GM19467 (cell line): Measurements from ENCODE around the gene ARHGEF7.
"Not testable (repeated sequence)": the region's sequence is repeated elsewhere in the genome, so short reads cannot be mapped to it uniquely, and the experiment has no call there.

ENCODE experiments used
- ATAC-seq: cut with Tn5 transposase; IDR thresholded peaks from one replicate; pipeline ENCODE4 v1.9.1; 2021; ENCODE audit warnings: mild to moderate bottlenecking, moderate library complexity; ENCODE audit not compliant: unreplicated experiment

ARHGEF7 gene

GRCh38 chr13:111189516-111189915, 74.4 kb downstream of the ARHGEF7 start:
- ATAC-seq: not testable (repeated sequence)

GRCh38 chr13:111193223-111193622, 78.1 kb downstream of the ARHGEF7 start:
- not testable (repeated sequence) for ATAC-seq

GRCh38 chr13:111194651-111195050, 79.5 kb downstream of the ARHGEF7 start:
- not testable (repeated sequence) for ATAC-seq

GRCh38 chr13:111198732-111199378, 83.7 kb downstream of the ARHGEF7 start:
- ATAC-seq: not testable (repeated sequence)

GRCh38 chr13:111201304-111201940, 86.3 kb downstream of the ARHGEF7 start:
- no peak for ATAC-seq

GRCh38 chr13:111202156-111202621, 87.1 kb downstream of the ARHGEF7 start:
- no peak for ATAC-seq

GRCh38 chr13:111202745-111203144, 87.6 kb downstream of the ARHGEF7 start:
- peak; percentile 65 for ATAC-seq

GRCh38 chr13:111203736-111204389, 88.8 kb downstream of the ARHGEF7 start:
- peak; percentile 34 for ATAC-seq

- no peak for ATAC-seq
These were observed 89.5 kb downstream of the ARHGEF7 start for GRCh38 chr13:111204438-111205177.

- ATAC-seq: no peak
These were observed 91.0 kb downstream of the ARHGEF7 start for GRCh38 chr13:111206148-111206547.

GRCh38 chr13:111209613-111210012, 94.5 kb downstream of the ARHGEF7 start:
- no peak for ATAC-seq

GRCh38 chr13:111210091-111210490, 95.0 kb downstream of the ARHGEF7 start:
- ATAC-seq: no peak

GRCh38 chr13:111210544-111211469, 95.7 kb downstream of the ARHGEF7 start:
- no peak for ATAC-seq

- no peak for ATAC-seq
These were observed 96.8 kb downstream of the ARHGEF7 start for GRCh38 chr13:111211789-111212516.

- no peak for ATAC-seq
These were observed 97.4 kb downstream of the ARHGEF7 start for GRCh38 chr13:111212517-111212873.

GRCh38 chr13:111213964-111214726, 99.0 kb downstream of the ARHGEF7 start:
- no peak for ATAC-seq

- no peak for ATAC-seq
These were observed 100.3 kb downstream of the ARHGEF7 start for GRCh38 chr13:111215081-111216047.
